ENCODE data around the gene SLC9A9. TPM values are rescaled to one million over a fixed set of nuclear protein-coding genes. Genes with fewer than 3 reads are reported as not detected.

The SLC9A9 gene
- total and polyA plus RNA-seq, 10 donors = 10.8 to 58.2 (median 44.7) TPM

GRCh38 chr3:143533391-143533790 is 314.9 kb downstream of the SLC9A9 start:
- no peak for TF ChIP-seq POLR2AphosphoS5 (IDR thresholded peaks at IDR 0.05)
- TF ChIP-seq, protein P1, sequence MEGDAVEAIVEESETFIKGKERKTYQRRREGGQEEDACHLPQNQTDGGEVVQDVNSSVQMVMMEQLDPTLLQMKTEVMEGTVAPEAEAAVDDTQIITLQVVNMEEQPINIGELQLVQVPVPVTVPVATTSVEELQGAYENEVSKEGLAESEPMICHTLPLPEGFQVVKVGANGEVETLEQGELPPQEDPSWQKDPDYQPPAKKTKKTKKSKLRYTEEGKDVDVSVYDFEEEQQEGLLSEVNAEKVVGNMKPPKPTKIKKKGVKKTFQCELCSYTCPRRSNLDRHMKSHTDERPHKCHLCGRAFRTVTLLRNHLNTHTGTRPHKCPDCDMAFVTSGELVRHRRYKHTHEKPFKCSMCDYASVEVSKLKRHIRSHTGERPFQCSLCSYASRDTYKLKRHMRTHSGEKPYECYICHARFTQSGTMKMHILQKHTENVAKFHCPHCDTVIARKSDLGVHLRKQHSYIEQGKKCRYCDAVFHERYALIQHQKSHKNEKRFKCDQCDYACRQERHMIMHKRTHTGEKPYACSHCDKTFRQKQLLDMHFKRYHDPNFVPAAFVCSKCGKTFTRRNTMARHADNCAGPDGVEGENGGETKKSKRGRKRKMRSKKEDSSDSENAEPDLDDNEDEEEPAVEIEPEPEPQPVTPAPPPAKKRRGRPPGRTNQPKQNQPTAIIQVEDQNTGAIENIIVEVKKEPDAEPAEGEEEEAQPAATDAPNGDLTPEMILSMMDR (IDR thresholded peaks at IDR 0.05 in 8 of 11, conservative IDR thresholded peaks at IDR 0.05 in 3 of 11) = no peak
- TF ChIP-seq POLR2A (IDR thresholded peaks at IDR 0.05) = no peak
- H3K27me3 ChIP-seq (replicated peaks in 1 of 7) = no peaks in the 10 kb centered on the region
- no peak overlapping the region for H3K27ac ChIP-seq
- no peak overlapping the region for H3K4me3 ChIP-seq
- intact Hi-C loops (cut with DNase I; ENCODE audit: low total_unique reads) = no loop called here
- peaks cover 0 to 54% (median 18%) of the 10 kb centered on the region in 6 donors for H3K4me1 ChIP-seq
- H3K9me3 ChIP-seq = no peaks in the 10 kb centered on the region
- no peak for DNase-seq
- no peaks in the 10 kb centered on the region for H3K36me3 ChIP-seq

- TF ChIP-seq POLR2A (IDR thresholded peaks at IDR 0.05) = no peak
- TF ChIP-seq POLR2AphosphoS5 (IDR thresholded peaks at IDR 0.05) = no peak
- TF ChIP-seq, protein P1 (IDR thresholded peaks at IDR 0.05 in 8 of 11, conservative IDR thresholded peaks at IDR 0.05 in 3 of 11) = no peak
- Histone ChIP-seq H3K27ac (no peak overlapping the region), H3K9me3 (no peaks in the 10 kb centered on the region), H3K27me3 (replicated peaks in 1 of 7) (no peaks in the 10 kb centered on the region), H3K4me3 (no peak overlapping the region), H3K36me3 (no peaks in the 10 kb centered on the region), H3K4me1 (peaks cover 0 to 57% (median 16%) of the 10 kb centered on the region in 6 donors)
- 94 to 100% (median 95%) methylated on average over 1 of the region's 1 CpG for WGBS, 5 donors
- no peak for DNase-seq
- intact Hi-C loops (cut with DNase I; ENCODE audit: low total_unique reads) = no loop called here
Measured at GRCh38 chr3:143532091-143532490, 316.2 kb downstream of the SLC9A9 start.

DNA sequence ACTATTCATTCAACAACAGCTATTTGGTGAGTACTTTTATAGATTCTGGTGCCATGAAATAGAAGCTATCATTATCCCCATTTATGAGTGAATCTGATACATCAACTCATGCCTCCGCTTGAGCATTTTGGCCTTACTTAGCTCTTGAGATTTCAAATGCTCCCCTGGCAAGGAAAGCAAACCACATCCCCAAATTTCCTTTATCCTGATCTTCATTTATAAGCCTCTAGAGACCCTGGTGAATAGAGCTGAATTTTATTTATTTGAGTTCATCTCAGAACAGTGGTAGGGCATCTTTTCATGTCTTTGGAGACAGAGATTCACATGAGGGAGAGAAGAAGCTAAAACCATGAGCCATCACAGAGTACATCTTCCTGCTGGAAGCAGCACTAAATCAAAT is 317.2 kb downstream of the SLC9A9 start:
- no peak overlapping the region for H3K4me3 ChIP-seq
- TF ChIP-seq POLR2A (IDR thresholded peaks at IDR 0.05) = no peak
- TF ChIP-seq, protein P1 (IDR thresholded peaks at IDR 0.05 in 8 of 11, conservative IDR thresholded peaks at IDR 0.05 in 3 of 11) = no peak
- no peak for TF ChIP-seq POLR2AphosphoS5 (IDR thresholded peaks at IDR 0.05)
- peak overlapping the region in 1 of 8 donors; percentile 17 for H3K27ac ChIP-seq
- no peaks in the 10 kb centered on the region for H3K9me3 ChIP-seq
- no peaks in the 10 kb centered on the region for H3K27me3 ChIP-seq (replicated peaks in 1 of 7)
- intact Hi-C loops (cut with DNase I; ENCODE audit: low total_unique reads) = no loop called here
- no peaks in the 10 kb centered on the region for H3K36me3 ChIP-seq
- 51 to 97% (median 95%) methylated on average over 1 of the region's 1 CpG for WGBS, 5 donors
- H3K4me1 ChIP-seq = peaks cover 0 to 52% (median 7%) of the 10 kb centered on the region in 6 donors
- no peak for DNase-seq

GRCh38 chr3:143529798-143530197 is 318.5 kb downstream of the SLC9A9 start:
- Histone ChIP-seq H3K36me3 (no peaks in the 10 kb centered on the region), H3K4me3 (no peak overlapping the region), H3K9me3 (no peaks in the 10 kb centered on the region), H3K27me3 (replicated peaks in 1 of 7) (no peaks in the 10 kb centered on the region), H3K4me1 (peaks cover 0 to 49% (median 8%) of the 10 kb centered on the region in 6 donors), H3K27ac (peak overlapping the region in 6 of 8 donors; percentile 44 to 76 (median 58))
- no peak for TF ChIP-seq POLR2A (IDR thresholded peaks at IDR 0.05)
- TF ChIP-seq, protein P1 (IDR thresholded peaks at IDR 0.05 in 8 of 11, conservative IDR thresholded peaks at IDR 0.05 in 3 of 11) = no peak
- TF ChIP-seq POLR2AphosphoS5 (IDR thresholded peaks at IDR 0.05) = no peak
- DNase-seq = no peak
- intact Hi-C loops (cut with DNase I; ENCODE audit: low total_unique reads) = no loop called here
- WGBS, 5 donors = 46 to 73% (median 61%) methylated on average over 3 of the region's 3 CpGs
